BJ (cell line): ENCODE results near the gene BMP10. TPM values are rescaled to one million over a fixed set of nuclear protein-coding genes. Genes with fewer than 3 reads are reported as not detected.

ENCODE experiments used
- CTCF ChIA-PET: fragments of 350-600 bp; formaldehyde crosslinking; extraction: SDS; loops from one replicate; lab custom pipeline; 2021; ENCODE audit warnings: antibody characterized with exemption, inconsistent platforms; lab: Yijun Ruan, JAX
- POLR2A ChIA-PET: fragments of 300-600 bp; sonication (Branson Sonifier 250); formaldehyde crosslinking; extraction: SDS; loops from one replicate; lab custom pipeline; 2021; ENCODE audit warnings: antibody characterized with exemption; lab: Charles Lee
- DNase-seq: peaks from one replicate; pipeline ENCODE4 v3.0.0-alpha.2; 2011; ENCODE audit warnings: low read depth
- H3K27me3 ChIP-seq: 2 replicates; pipeline ENCODE4 v1.6.0; 2011; ENCODE audit warnings: low read length; ENCODE audit not compliant: control insufficient read depth, insufficient read depth
- H3K36me3 ChIP-seq: 2 replicates; pipeline ENCODE4 v1.5.1; 2011; ENCODE audit warnings: low read length; ENCODE audit not compliant: control insufficient read depth, insufficient read depth
- H3K4me3 ChIP-seq: 2 replicates; pipeline ENCODE4 v1.5.1; 2011; ENCODE audit warnings: low read depth, mild to moderate bottlenecking, control low read depth, low read length
- CTCF ChIP-seq: IDR thresholded peaks from 2 replicates; pipeline ENCODE4 v1.5.1; 2011; ENCODE audit warnings: low read depth, mild to moderate bottlenecking, control low read depth, inconsistent platforms, low read length, moderate library complexity; ENCODE audit not compliant: insufficient read depth
- polyA plus RNA-seq: library from polyadenylated mRNA; depleted of rRNA; stranded (reverse); fragments of >200 nt; gene quantifications from 2 replicates; pipeline ENCODE4 v1.2.3, GENCODE V29; 2011

BMP10 gene
- polyA plus RNA-seq, 1 experiment = not detected

GRCh38 chr2:68855550-68855949 is 15.6 kb downstream of the BMP10 start:
- no peak overlapping the region for H3K4me3 ChIP-seq
- peaks cover 12% of the 10 kb centered on the region for H3K27me3 ChIP-seq
- no peak for DNase-seq
- H3K36me3 ChIP-seq = no peaks in the 10 kb centered on the region
- POLR2A ChIA-PET = no interaction called here
- CTCF ChIA-PET = interaction anchor here (1.2 kb wide), 1 partner anchor 21 kb away, joined by 3 read pairs; no protein-coding TSS in a partner anchor
- TF ChIP-seq CTCF = no peak

GRCh38 chr2:68854476-68854875 is 16.7 kb downstream of the BMP10 start:
- no peak for DNase-seq
- POLR2A ChIA-PET = no interaction called here
- peaks cover 15% of the 10 kb centered on the region for H3K27me3 ChIP-seq
- no peak overlapping the region for H3K4me3 ChIP-seq
- CTCF ChIA-PET = interaction anchor here (0.6 to 2.6 kb wide), 3 partner anchors 10 to 111 kb away, joined by 3 to 8 read pairs (median 3); no protein-coding TSS in a partner anchor
- no peak for TF ChIP-seq CTCF
- no peaks in the 10 kb centered on the region for H3K36me3 ChIP-seq

GRCh38 chr2:68853915-68854314 is 17.3 kb downstream of the BMP10 start:
- no peaks in the 10 kb centered on the region for H3K36me3 ChIP-seq
- ChIA-PET CTCF (interaction anchor here (1.2 to 2.6 kb wide), 4 partner anchors 9 to 102 kb away, joined by 3 to 8 read pairs (median 4); no protein-coding TSS in a partner anchor), POLR2A (no interaction called here)
- DNase-seq = no peak
- no peak overlapping the region for H3K4me3 ChIP-seq
- peaks cover 17% of the 10 kb centered on the region for H3K27me3 ChIP-seq
- no peak for TF ChIP-seq CTCF

GRCh38 chr2:68853035-68853434 is 18.2 kb downstream of the BMP10 start:
- H3K36me3 ChIP-seq = no peaks in the 10 kb centered on the region
- ChIA-PET POLR2A (no interaction called here), CTCF (interaction anchor here (1.2 to 2.6 kb wide), 4 partner anchors 8 to 101 kb away, joined by 3 to 8 read pairs (median 4); no protein-coding TSS in a partner anchor)
- TF ChIP-seq CTCF = no peak
- H3K4me3 ChIP-seq = no peak overlapping the region
- H3K27me3 ChIP-seq = peaks cover 14% of the 10 kb centered on the region
- DNase-seq = no peak

- TF ChIP-seq CTCF = no peak
- ChIA-PET CTCF (interaction anchor here (1.0 to 1.9 kb wide), 5 partner anchors 12 to 141 kb away, joined by 3 to 8 read pairs (median 4); no protein-coding TSS in a partner anchor), POLR2A (no interaction called here)
- Histone ChIP-seq H3K36me3 (no peaks in the 10 kb centered on the region), H3K27me3 (peaks cover 23% of the 10 kb centered on the region), H3K4me3 (no peak overlapping the region)
- DNase-seq = no peak
Measured at GRCh38 chr2:68850524-68850923, 20.7 kb downstream of the BMP10 start.
